HepG2 (cell line): Measurements from ENCODE around the gene FAM118B. TPM values are rescaled to one million over a fixed set of nuclear protein-coding genes. Genes with fewer than 3 reads are reported as not detected.

Experiments used
- ARHGAP35 ChIP-seq: sonication (generic); formaldehyde crosslinking; IDR thresholded peaks from 2 replicates; pipeline ENCODE4 v1.9.0; 2022; ENCODE audit warnings: mild to moderate bottlenecking, inconsistent platforms, moderate library complexity, missing genetic modification reagents, borderline replicate concordance
- CENPT ChIP-seq: sonication (generic); formaldehyde crosslinking; IDR thresholded peaks from 2 replicates; pipeline ENCODE4 v1.8.0; 2022; ENCODE audit warnings: low read depth, mild to moderate bottlenecking, moderate library complexity, missing genetic modification reagents
- ETS1 ChIP-seq: sonication (generic); formaldehyde crosslinking; IDR thresholded peaks from 2 replicates; pipeline ENCODE4 v1.4.0; 2020; ENCODE audit warnings: missing genetic modification reagents
- FOXA1 ChIP-seq, 2 experiments: fragments of 450-650 bp in 1 of 2; sonication (generic) in 1 of 2; formaldehyde crosslinking in 1 of 2; IDR thresholded peaks; 2 replicates each; pipeline versions ENCODE4 v1.4.0 to v1.6.1; 2016 to 2020; ENCODE audit warnings: missing genetic modification reagents in 1 of 2
- FOXP1 ChIP-seq, 2 experiments: fragments of 450-650 bp in 1 of 2; IDR thresholded peaks; 2 replicates each; pipeline ENCODE4 v1.6.1; 2017 to 2018; ENCODE audit warnings: antibody characterized with exemption in 1 of 2
- GATAD1 ChIP-seq: IDR thresholded peaks from 2 replicates; pipeline ENCODE4 v1.6.1; 2016; ENCODE audit warnings: missing genetic modification reagents, missing compliant biosample characterization
- HNRNPLL ChIP-seq: fragments of 200-400 bp; formaldehyde crosslinking; IDR thresholded peaks from 2 replicates; pipeline ENCODE4 v1.6.1; 2017; ENCODE audit warnings: mild to moderate bottlenecking, low read depth, low read length; ENCODE audit not compliant: poor library complexity, severe bottlenecking
- KAT8 ChIP-seq: IDR thresholded peaks from 2 replicates; pipeline ENCODE4 v1.6.1; 2016; ENCODE audit warnings: missing genetic modification reagents, missing compliant biosample characterization
- MIER2 ChIP-seq: IDR thresholded peaks from 2 replicates; pipeline ENCODE4 v1.6.1; 2016; ENCODE audit warnings: missing biosample characterization, missing genetic modification reagents
- PAF1 ChIP-seq: IDR thresholded peaks from 2 replicates; pipeline ENCODE4 v1.6.1; 2016; ENCODE audit warnings: missing genetic modification reagents, missing compliant biosample characterization
- POLR2AphosphoS5 ChIP-seq: IDR thresholded peaks from 2 replicates; pipeline ENCODE4 v1.6.1; 2012; ENCODE audit warnings: low read depth, low read length
- RFX5 ChIP-seq: IDR thresholded peaks from 2 replicates; pipeline ENCODE4 v1.6.1; 2011; ENCODE audit warnings: low read depth, low read length, improper control_type of control experiment
- SRY ChIP-seq: sonication (generic); formaldehyde crosslinking; IDR thresholded peaks from 2 replicates; pipeline ENCODE4 v1.8.0; 2022; ENCODE audit warnings: mild to moderate bottlenecking, missing genetic modification reagents
- TGIF2 ChIP-seq: IDR thresholded peaks from 2 replicates; pipeline ENCODE4 v1.6.1; 2016; ENCODE audit warnings: control low read depth, missing compliant biosample characterization
- TRIM22 ChIP-seq: fragments of 450-650 bp; IDR thresholded peaks from 2 replicates; pipeline ENCODE4 v1.6.1; 2017
- YEATS2 ChIP-seq: sonication (generic); formaldehyde crosslinking; IDR thresholded peaks from 2 replicates; pipeline ENCODE4 v1.4.0; 2020; ENCODE audit warnings: missing genetic modification reagents, borderline replicate concordance
- YEATS4 ChIP-seq: sonication (generic); formaldehyde crosslinking; IDR thresholded peaks from 2 replicates; pipeline ENCODE4 v1.4.0; 2020; ENCODE audit warnings: missing genetic modification reagents, borderline replicate concordance
- ZBTB42 ChIP-seq: sonication (generic); formaldehyde crosslinking; IDR thresholded peaks from 2 replicates; pipeline ENCODE4 v1.5.0; 2020; ENCODE audit warnings: mild to moderate bottlenecking, missing genetic modification reagents
- ZNF17 ChIP-seq: sonication (generic); formaldehyde crosslinking; IDR thresholded peaks from 2 replicates; pipeline ENCODE4 v1.5.0; 2020; ENCODE audit warnings: mild to moderate bottlenecking, missing genetic modification reagents
- ZNF33B ChIP-seq: sonication (generic); formaldehyde crosslinking; IDR thresholded peaks from 2 replicates; pipeline ENCODE4 v1.5.1; 2020; ENCODE audit warnings: mild to moderate bottlenecking, missing genetic modification reagents
- ZNF34 ChIP-seq: sonication (generic); formaldehyde crosslinking; IDR thresholded peaks from 2 replicates; pipeline ENCODE4 v1.4.0; 2020; ENCODE audit warnings: mild to moderate bottlenecking, missing genetic modification reagents, borderline replicate concordance
- ZNF343 ChIP-seq: sonication (generic); formaldehyde crosslinking; IDR thresholded peaks from 2 replicates; pipeline ENCODE4 v1.4.0; 2020; ENCODE audit warnings: mild to moderate bottlenecking, missing genetic modification reagents
- ZNF501 ChIP-seq: sonication (generic); formaldehyde crosslinking; IDR thresholded peaks from 2 replicates; pipeline ENCODE4 v1.5.1; 2020; ENCODE audit warnings: mild to moderate bottlenecking, moderate library complexity, missing genetic modification reagents
- ZNF598 ChIP-seq: sonication (generic); formaldehyde crosslinking; IDR thresholded peaks from 2 replicates; pipeline ENCODE4 v1.5.1; 2020; ENCODE audit warnings: mild to moderate bottlenecking, missing genetic modification reagents, borderline replicate concordance
- ZNF615 ChIP-seq: sonication (generic); formaldehyde crosslinking; IDR thresholded peaks from 2 replicates; pipeline ENCODE4 v1.5.0; 2020; ENCODE audit warnings: mild to moderate bottlenecking, missing genetic modification reagents, borderline replicate concordance
- ZNF670 ChIP-seq: sonication (generic); formaldehyde crosslinking; IDR thresholded peaks from 2 replicates; pipeline ENCODE4 v1.8.0; 2022; ENCODE audit warnings: mild to moderate bottlenecking, missing genetic modification reagents, borderline replicate concordance
- ZNF800 ChIP-seq: sonication (generic); formaldehyde crosslinking; IDR thresholded peaks from 2 replicates; pipeline ENCODE4 v1.4.0; 2020; ENCODE audit warnings: missing genetic modification reagents
- polyA plus RNA-seq, 8 experiments: library from polyadenylated mRNA; depleted of rRNA in 3 of 8; stranded (reverse) in 7 of 8; unstranded in 1 of 8; fragments of >200 nt; fragmentation: Illumina TruSeq in 4 of 8; extraction: Trizol in 4 of 8; gene quantifications; 2 replicates each; pipeline versions ENCODE4 v1.2.1 to v1.2.3, GENCODE V29; 2011 to 2016; ENCODE audit warnings: low read depth in 4 of 8, missing spikeins in 1 of 8, mixed read lengths in 1 of 8; ENCODE audit not compliant: insufficient read depth in 1 of 8
- total RNA-seq, 5 experiments: library from RNA; depleted of rRNA; stranded (reverse); fragments of >200 nt; fragmentation: Illumina TruSeq; extraction: Trizol; gene quantifications; 2 replicates each; pipeline ENCODE4 v1.2.3, GENCODE V29; 2016; ENCODE audit warnings: low read depth in 1 of 5

The FAM118B gene
- total and polyA plus RNA-seq, 2 of the 13 experiments (the other 11 are each of a cell fraction or from before 2014, with no cell fraction given) = 10.2 to 25.7 TPM

- TF ChIP-seq HNRNPLL (peak; percentile 21), ZNF33B (CRISPR knock-in tag) (no peak), ZNF800 (CRISPR knock-in tag) (no peak), FOXA1 (IDR thresholded peaks at IDR 0.05) (no peak), FOXA1 (CRISPR knock-in tag; IDR thresholded peaks at IDR 0.05) (0 out of 2 replicates have a peak, but pooled peaks have one; percentile 8), TGIF2 (peak; percentile 46; the same call in 1 of the 2 replicates), FOXP1 (IDR thresholded peaks at IDR 0.05) (no peak), FOXP1 (CRISPR knock-in tag; IDR thresholded peaks at IDR 0.05) (no peak), MIER2 (CRISPR knock-in tag) (no peak), YEATS4 (no peak), ZNF501 (CRISPR knock-in tag) (no peak), ZNF598 (CRISPR knock-in tag) (no peak), CENPT (CRISPR knock-in tag) (no peak), ZNF343 (CRISPR knock-in tag) (no peak), GATAD1 (no peak), SRY (CRISPR knock-in tag) (no peak), ETS1 (CRISPR knock-in tag) (no peak), RFX5 (no peak), ZNF34 (CRISPR knock-in tag) (no peak), ZNF17 (CRISPR knock-in tag) (no peak), ZBTB42 (CRISPR knock-in tag) (no peak), KAT8 (CRISPR knock-in tag) (peak; percentile 25; the same call in 1 of the 2 replicates), PAF1 (CRISPR knock-in tag) (no peak), POLR2AphosphoS5 (peak; percentile 17; the same call in 1 of the 2 replicates), ZNF670 (CRISPR knock-in tag) (no peak), ZNF615 (CRISPR knock-in tag) (no peak), ARHGAP35 (no peak), TRIM22 (no peak), YEATS2 (CRISPR knock-in tag) (no peak)
These were observed 26.1 kb upstream of the FAM118B start (continued) for GRCh38 chr11:126185259-126186024.
